OCI-M2 (cell line): ENCODE data around the gene DCAF11.

Source experiments
- DNase-seq: peaks from one replicate; lab custom pipeline; 2025; ENCODE audit not compliant: unreplicated experiment; lab: John Stamatoyannopoulos, UW

Gene DCAF11

DNA sequence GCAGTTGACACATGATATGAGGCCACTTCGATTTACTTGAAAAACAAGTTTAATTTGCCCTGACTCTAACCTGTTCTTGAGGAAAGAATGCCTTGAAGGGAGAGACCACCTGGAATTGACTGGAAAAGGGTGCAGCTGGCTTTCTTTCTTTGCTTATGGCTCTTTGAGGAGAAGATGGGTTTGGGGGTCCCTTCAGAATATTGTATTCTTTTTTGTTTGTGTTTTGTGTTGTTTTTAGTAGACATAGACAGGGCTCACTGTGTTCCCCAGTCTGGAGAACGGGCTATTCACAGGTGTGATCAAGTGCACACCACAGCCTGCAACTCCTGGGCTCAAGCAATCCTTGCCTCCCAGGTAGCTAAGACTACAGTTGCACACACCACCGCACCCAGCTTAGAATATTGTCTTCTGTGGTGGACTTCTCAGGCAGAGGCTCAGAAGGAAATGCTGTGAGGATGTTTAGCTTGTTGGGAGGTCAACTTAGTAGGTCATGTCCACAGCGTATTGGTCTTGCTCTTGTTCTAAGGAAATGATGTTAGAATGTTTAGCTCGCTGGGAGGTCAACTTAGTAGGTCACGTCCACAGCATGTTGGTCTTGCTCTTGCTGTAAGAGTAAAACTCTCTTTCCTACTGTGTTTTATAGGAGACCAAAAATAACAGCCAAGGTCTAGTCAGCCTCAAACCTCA lies 1.7 kb downstream of the DCAF11 start:
- DNase-seq = no peak

DNA sequence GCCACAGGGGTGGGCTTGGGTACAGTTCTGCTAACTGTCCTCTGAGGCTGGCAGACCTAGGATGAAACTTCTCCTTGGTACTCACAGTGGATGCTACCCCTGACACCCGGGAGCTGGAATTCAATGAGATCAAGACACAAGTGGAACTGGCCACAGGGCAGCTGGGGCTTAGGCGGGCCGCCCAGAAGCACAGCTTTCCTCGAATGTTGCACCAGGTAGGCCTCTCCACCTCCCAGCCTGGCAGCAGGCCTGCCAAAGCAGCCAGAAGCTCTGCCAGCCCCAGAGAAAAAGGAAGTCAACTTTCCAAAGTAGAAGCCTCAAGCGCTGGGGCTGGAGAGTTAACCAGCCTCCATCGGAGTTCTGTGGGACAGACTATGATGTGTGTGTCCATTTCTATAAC lies 2.6 kb downstream of the DCAF11 start:
- DNase-seq = no peak

DNA sequence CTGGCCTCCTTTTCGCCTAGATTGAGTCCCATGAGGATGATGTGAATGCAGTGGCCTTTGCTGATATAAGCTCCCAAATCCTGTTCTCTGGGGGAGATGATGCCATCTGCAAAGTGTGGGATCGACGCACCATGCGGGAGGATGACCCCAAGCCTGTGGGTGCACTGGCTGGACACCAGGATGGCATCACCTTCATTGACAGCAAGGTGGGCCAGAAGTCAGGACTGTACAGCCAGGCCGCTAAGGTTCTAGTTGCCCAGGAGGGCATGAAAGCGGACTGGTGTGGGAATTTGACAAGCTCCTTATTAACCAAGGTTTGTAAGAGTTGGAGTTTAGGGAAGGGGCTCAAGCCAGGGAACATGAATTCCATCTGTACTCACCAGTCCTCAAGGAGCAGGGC lies 5.1 kb downstream of the DCAF11 start:
- no peak for DNase-seq

GRCh38 chr14:24121210-24121609 lies 6.6 kb downstream of the DCAF11 start:
- DNase-seq = no peak

- no peak for DNase-seq
These were observed 7.8 kb downstream of the DCAF11 start for GRCh38 chr14:24122416-24122815.

DNA sequence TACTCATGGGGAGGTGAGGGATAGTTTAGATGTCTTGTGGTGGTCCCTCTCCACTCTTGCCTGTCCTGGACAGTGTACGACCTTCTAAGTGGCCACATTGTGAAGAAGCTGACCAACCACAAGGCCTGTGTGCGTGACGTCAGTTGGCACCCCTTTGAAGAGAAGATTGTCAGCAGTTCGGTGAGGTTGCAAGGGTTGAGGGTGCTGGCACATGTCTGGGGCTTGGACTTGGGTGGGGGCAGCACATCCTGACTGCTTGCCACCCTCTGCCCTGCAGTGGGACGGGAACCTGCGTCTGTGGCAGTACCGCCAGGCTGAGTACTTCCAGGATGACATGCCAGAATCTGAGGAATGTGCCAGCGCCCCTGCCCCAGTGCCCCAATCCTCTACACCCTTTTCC lies 8.3 kb downstream of the DCAF11 start:
- no peak for DNase-seq

DNA sequence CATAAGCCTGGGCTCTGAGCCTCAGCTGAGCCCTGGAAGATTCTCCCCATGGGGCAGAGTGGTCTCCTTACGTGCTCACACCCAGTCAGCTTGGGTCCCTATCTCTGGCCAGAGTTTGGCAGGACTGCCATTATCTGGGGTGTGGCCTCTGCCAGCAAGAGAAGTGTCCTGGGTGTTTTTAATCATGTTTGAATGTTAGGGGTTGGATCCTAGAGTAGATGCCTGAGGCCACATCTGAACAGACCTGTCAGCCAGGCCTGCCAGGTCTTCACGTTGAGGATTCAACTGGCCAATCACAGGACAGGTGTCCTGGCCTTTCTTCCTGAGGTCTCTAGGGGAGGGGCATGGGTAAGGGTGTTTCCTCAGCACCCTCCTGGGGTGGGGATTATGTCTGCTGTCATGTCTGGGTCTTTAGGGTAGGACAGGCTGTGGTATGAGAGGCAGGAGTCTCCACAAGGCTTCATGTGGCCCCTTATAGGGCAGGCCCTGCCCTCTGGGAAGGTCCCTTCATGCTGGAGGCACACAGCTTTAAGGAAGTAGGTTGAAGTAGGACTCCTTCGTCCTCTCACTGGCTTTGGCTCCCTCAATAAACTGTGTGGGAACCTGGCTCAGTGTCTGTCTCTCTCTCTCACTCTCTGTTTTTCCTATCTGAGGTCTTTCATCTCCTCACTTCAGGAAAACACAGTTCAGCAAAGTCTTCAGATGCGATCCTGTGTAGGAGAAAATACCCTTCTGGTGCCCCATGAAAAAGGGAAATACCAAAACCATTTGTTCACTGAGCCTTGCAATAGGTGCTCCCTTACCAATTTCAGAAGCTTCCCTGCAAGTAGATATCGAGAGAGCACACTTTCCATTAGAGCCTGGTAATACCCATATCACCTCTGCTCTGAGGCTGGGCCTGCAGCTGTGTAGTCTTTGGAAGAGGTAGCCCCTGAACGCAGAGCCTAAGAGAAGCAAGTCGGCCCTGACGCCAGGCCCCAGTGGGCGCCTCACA lies 9.1 kb downstream of the DCAF11 start:
- DNase-seq = no peak

GRCh38 chr14:24126939-24127338 lies 12.4 kb downstream of the DCAF11 start:
- DNase-seq = no peak

DNA sequence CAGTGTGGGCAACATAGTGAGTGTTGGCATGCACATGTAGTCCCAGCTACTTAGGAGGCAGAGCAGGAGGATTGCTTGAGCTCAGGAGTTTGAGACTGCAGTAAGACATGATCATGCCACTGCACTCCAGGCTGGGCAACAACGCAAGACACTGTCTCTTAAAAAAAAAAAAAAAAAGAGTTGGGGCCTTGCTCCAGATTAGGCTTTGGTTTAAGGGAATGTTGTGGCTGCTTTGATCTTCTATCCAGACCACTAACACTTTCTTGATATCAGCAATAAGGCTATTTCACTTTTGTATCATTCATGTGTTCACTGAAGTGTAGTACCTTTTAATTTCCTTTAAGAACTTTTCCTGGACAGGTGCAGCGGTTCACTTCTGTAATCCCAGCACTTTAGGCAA lies 13.1 kb downstream of the DCAF11 start:
- DNase-seq = no peak

GRCh38 chr14:24129410-24129998 lies 14.9 kb downstream of the DCAF11 start:
- no peak for DNase-seq

GRCh38 chr14:24130380-24130716 lies 15.8 kb downstream of the DCAF11 start, which contains the start of gene FITM1:
TSS of gene FITM1 (plus strand) at chr14:24130659. CDS start at chr14:24131564, 905 bp downstream.
- DNase-seq = no peak

GRCh38 chr14:24130717-24131548 lies 16.4 kb downstream of the DCAF11 start:
- no peak for DNase-seq

DNA sequence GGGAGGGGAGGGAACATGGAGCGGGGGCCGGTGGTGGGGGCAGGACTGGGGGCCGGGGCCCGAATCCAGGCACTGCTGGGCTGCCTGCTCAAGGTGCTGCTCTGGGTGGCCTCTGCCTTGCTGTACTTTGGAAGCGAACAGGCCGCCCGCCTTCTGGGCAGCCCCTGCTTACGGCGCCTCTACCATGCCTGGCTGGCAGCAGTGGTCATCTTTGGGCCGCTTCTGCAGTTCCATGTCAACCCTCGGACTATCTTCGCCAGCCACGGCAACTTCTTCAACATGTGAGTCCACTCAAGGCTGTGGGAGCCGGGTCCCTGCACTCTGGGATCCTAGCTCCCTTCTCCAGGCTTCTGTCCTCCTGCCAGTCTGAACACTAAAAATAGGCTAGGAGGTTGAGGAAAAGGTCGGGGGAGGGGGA lies 17.0 kb downstream of the DCAF11 start:
- DNase-seq = no peak

GRCh38 chr14:24132061-24132685 lies 17.6 kb downstream of the DCAF11 start:
- DNase-seq = no peak

GRCh38 chr14:24132976-24133375 lies 18.4 kb downstream of the DCAF11 start:
- DNase-seq = no peak

DNA sequence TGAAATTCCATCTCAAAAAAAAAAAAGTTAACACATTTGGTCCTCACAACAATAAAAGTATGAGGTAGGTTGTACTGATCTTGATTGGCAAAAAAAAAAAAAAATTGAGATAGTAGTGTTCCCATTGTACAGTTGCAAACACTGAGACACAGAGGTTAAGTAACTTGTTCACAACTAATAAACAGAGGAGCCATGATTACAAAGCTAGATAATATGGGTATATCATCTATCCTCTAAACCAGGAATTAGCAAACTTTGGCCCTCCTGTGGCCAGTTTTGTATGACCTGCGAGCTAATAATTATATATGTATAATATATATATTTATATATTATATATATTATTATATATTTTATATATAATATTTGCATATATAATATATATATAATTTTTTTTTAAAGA lies 19.2 kb downstream of the DCAF11 start:
- no peak for DNase-seq

GRCh38 chr14:24135584-24135833 lies 20.9 kb downstream of the DCAF11 start:
- DNase-seq = no peak

DNA sequence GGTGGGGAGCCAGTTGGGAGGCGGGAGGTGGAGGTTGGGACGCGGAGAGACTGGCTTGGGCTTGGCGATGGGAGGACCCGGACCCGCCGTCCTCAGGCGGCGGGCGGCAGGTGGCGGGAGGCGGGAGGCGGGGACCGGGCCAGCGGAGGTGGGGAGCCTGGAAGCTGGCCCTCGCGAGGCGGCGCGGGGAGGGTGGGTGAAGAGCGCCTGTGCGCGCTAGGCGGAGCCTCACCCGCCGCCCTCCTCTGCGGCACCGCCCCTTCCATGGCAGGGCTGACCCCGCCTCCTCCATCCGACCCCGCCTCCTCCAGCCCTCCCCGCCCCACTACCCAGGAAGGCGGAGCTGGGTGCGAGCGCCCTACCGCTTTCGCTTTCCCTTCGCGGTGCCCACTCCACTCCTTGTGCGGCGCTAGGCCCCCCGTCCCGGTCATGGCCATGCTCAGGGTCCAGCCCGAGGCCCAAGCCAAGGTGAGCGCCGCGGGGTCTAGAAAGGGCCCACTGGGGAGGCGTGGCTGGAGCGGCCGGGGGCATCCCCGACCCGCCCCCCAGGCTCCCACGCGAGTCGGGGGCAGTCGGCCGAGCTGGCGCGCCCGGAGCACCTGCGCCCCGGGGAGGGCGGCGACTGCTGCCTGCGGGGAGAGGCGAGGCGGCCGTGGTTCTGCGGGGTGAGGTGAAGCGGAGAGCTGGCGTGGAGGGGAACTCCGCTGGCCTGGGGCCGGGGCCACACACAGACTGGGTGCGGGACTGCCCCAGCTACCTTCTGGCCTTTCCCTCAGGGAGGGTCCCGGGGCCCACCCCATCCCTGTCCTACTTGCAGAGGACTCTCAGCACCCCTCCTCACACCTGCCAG lies 21.5 kb downstream of the DCAF11 start, which contains the start of gene PSME1:
PSME1 (plus strand) TSS at position 361 of the 850 bp plus-strand sequence; CDS start at position 430, 69 bp downstream.
- peak; percentile 57 for DNase-seq

GRCh38 chr14:24136684-24137528 lies 22.3 kb downstream of the DCAF11 start:
- no peak for DNase-seq
